ENCODE results near the gene LTBP4. TPM values are rescaled to one million over a fixed set of nuclear protein-coding genes. Genes with fewer than 3 reads are reported as not detected.

Gene LTBP4
- total RNA-seq, 3 donors from 2014 or later, result 141 to 244 (median 160) TPM

- Histone ChIP-seq H3K4me1 (ENCODE audit: low read depth) (no peaks in the 10 kb centered on the region), H3K4me3 (no peak overlapping the region), H3K9me3 (no peaks in the 10 kb centered on the region), H3K36me3 (ENCODE audit: low read depth) (no peaks in the 10 kb centered on the region)
- ATAC-seq (no peak), DNase-seq (no peak)
- no peak for TF ChIP-seq CTCF (IDR thresholded peaks at IDR 0.05)
- intact Hi-C loops (cut with DNase I, micrococcal nuclease), result no loop called here
Observed at GRCh38 chr19:40627486-40628279, 26.5 kb downstream of the LTBP4 start.

GRCh38 chr19:40629346-40629745 lies 28.2 kb downstream of the LTBP4 start:
- no peak for ATAC-seq

GRCh38 chr19:40630571-40631160 lies 29.5 kb downstream of the LTBP4 start:
- no peak overlapping the region for H3K4me3 ChIP-seq
- H3K4me1 ChIP-seq (ENCODE audit: low read depth), result no peaks in the 10 kb centered on the region
- intact Hi-C loops (cut with DNase I, micrococcal nuclease), result no loop called here
- ATAC-seq, result no peak
- H3K36me3 ChIP-seq (ENCODE audit: low read depth), result no peaks in the 10 kb centered on the region
- no peak for DNase-seq
- no peaks in the 10 kb centered on the region for H3K9me3 ChIP-seq
- TF ChIP-seq CTCF (IDR thresholded peaks at IDR 0.05), result no peak

More at GRCh38 chr19:40629346-40629745, 28.2 kb downstream of the LTBP4 start:
- H3K4me3 ChIP-seq, result no peak overlapping the region
- H3K9me3 ChIP-seq, result no peaks in the 10 kb centered on the region
- intact Hi-C loops (cut with DNase I, micrococcal nuclease), result no loop called here
- H3K4me1 ChIP-seq (ENCODE audit: low read depth), result no peaks in the 10 kb centered on the region
- TF ChIP-seq CTCF (IDR thresholded peaks at IDR 0.05), result no peak
- DNase-seq, result no peak
- H3K36me3 ChIP-seq (ENCODE audit: low read depth), result no peaks in the 10 kb centered on the region

- Histone ChIP-seq H3K9me3 (no peaks in the 10 kb centered on the region), H3K4me3 (no peak overlapping the region), H3K4me1 (ENCODE audit: low read depth) (no peaks in the 10 kb centered on the region), H3K36me3 (ENCODE audit: low read depth) (no peaks in the 10 kb centered on the region)
- DNase-seq, result no peak
- ATAC-seq, result no peak
- TF ChIP-seq CTCF (IDR thresholded peaks at IDR 0.05), result no peak
- intact Hi-C loops (cut with DNase I, micrococcal nuclease), result no loop called here
Observed at GRCh38 chr19:40632311-40633036, 31.3 kb downstream of the LTBP4 start.

- no peaks in the 10 kb centered on the region for H3K4me1 ChIP-seq (ENCODE audit: low read depth)
- TF ChIP-seq CTCF (IDR thresholded peaks at IDR 0.05), result no peak
- DNase-seq (no peak), ATAC-seq (no peak)
- no peaks in the 10 kb centered on the region for H3K36me3 ChIP-seq (ENCODE audit: low read depth)
- H3K4me3 ChIP-seq, result no peak overlapping the region
- intact Hi-C loops (cut with DNase I, micrococcal nuclease), result no loop called here
- no peaks in the 10 kb centered on the region for H3K9me3 ChIP-seq
Observed at GRCh38 chr19:40633207-40633606, 32.0 kb downstream of the LTBP4 start.
